Measurements from ENCODE around the gene ATF7. TPM values are rescaled to one million over a fixed set of nuclear protein-coding genes. Genes with fewer than 3 reads are reported as not detected.

The ATF7 gene
- total and polyA plus RNA-seq, 2 of the 13 experiments (the other 11 are each of a cell fraction or from before 2014, with no cell fraction given): 9.6 to 16.2 TPM

DNA sequence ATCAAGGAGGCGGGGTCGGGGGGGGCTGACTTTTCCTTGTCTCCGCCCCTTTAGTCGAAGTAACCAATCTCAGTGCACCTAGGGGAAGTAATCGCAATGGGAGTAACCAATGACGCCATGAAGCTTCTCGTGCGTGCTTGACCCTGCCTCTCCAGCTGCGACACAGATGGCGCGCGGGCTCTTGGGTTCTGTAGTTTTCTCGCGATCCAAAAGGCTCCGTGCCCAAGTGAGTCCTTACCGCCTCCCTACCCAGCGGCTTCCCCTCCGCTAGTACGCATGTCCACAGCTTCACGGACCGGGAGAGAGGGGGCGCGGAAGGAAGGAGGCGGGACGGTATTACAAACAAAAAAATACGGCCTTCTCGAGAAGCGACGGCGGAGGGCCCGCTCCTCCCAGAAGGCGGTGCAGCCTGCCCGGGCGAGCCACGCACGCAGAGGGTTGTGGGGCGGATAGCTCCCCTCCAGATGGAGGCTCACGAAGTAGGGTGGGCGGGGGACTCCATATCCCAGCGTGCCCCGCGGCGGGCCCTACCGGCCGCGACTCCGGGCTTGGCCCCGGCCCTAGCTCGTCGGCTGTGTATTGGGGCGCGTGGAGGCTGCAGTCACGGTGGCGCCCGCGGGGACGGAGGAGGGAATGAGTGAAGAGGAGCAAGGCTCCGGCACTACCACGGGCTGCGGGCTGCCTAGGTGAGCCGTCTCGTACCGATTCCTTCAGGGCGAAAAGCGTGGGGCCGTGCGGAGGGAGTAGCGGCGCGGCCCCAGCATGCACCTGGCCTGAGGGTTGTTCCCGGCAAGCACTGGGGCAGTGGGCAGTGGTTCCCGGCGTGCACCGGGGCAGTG is 125.2 kb downstream of the ATF7 start, which contains the start of gene TARBP2 (continued):
- TF ChIP-seq CEBPG (CRISPR knock-in tag; IDR thresholded peaks at IDR 0.05): no peak; the same call in 1 of the 2 replicates
- TF ChIP-seq, protein P1, sequence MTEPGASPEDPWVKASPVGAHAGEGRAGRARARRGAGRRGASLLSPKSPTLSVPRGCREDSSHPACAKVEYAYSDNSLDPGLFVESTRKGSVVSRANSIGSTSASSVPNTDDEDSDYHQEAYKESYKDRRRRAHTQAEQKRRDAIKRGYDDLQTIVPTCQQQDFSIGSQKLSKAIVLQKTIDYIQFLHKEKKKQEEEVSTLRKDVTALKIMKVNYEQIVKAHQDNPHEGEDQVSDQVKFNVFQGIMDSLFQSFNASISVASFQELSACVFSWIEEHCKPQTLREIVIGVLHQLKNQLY (CRISPR knock-in tag; IDR thresholded peaks at IDR 0.05): peak; percentile 30; the same call in 1 of the 2 replicates
- peak; percentile 93 for TF ChIP-seq ZNF883 (CRISPR knock-in tag; IDR thresholded peaks at IDR 0.05; ENCODE audit: not compliant biosample characterization)
- no peak for TF ChIP-seq ZNF577 (CRISPR knock-in tag; IDR thresholded peaks at IDR 0.05; ENCODE audit: borderline replicate concordance, low read depth)
- TF ChIP-seq JARID2 (CRISPR knock-in tag; IDR thresholded peaks at IDR 0.05; ENCODE audit: insufficient replicate concordance): no peak
- no peak for TF ChIP-seq SRSF4 (IDR thresholded peaks at IDR 0.05; ENCODE audit: low read depth, low read length, poor library complexity, severe bottlenecking)
- TF ChIP-seq KLF9 (CRISPR knock-in tag; IDR thresholded peaks at IDR 0.05; ENCODE audit: low read depth): no peak
- TF ChIP-seq ZNF768 (CRISPR knock-in tag; IDR thresholded peaks at IDR 0.05): peak; percentile 50; the same call in 1 of the 2 replicates
- no peak for TF ChIP-seq IKZF1 (IDR thresholded peaks at IDR 0.05)
- TF ChIP-seq, protein P2, sequence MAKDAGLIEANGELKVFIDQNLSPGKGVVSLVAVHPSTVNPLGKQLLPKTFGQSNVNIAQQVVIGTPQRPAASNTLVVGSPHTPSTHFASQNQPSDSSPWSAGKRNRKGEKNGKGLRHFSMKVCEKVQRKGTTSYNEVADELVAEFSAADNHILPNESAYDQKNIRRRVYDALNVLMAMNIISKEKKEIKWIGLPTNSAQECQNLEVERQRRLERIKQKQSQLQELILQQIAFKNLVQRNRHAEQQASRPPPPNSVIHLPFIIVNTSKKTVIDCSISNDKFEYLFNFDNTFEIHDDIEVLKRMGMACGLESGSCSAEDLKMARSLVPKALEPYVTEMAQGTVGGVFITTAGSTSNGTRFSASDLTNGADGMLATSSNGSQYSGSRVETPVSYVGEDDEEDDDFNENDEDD (CRISPR knock-in tag; IDR thresholded peaks at IDR 0.05; ENCODE audit: borderline replicate concordance): no peak
- TF ChIP-seq TFDP2 (CRISPR knock-in tag; IDR thresholded peaks at IDR 0.05): no peak
- no peak; the same call in 1 of the 2 replicates for TF ChIP-seq ARHGAP35 (CRISPR knock-in tag; IDR thresholded peaks at IDR 0.05; ENCODE audit: borderline replicate concordance)
- TF ChIP-seq, protein P3, sequence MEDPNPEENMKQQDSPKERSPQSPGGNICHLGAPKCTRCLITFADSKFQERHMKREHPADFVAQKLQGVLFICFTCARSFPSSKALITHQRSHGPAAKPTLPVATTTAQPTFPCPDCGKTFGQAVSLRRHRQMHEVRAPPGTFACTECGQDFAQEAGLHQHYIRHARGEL (CRISPR knock-in tag; IDR thresholded peaks at IDR 0.05): no peak
- no peak for TF ChIP-seq HMGA1 (CRISPR knock-in tag; conservative IDR thresholded peaks at IDR 0.05)
- no peak for TF ChIP-seq ZNF674 (CRISPR knock-in tag; IDR thresholded peaks at IDR 0.05; ENCODE audit: low read depth)
- 0 out of 2 replicates have a peak, but pooled peaks have one; percentile 29 for TF ChIP-seq ZFAT (CRISPR knock-in tag; conservative IDR thresholded peaks at IDR 0.05)
- TF ChIP-seq, protein P4, sequence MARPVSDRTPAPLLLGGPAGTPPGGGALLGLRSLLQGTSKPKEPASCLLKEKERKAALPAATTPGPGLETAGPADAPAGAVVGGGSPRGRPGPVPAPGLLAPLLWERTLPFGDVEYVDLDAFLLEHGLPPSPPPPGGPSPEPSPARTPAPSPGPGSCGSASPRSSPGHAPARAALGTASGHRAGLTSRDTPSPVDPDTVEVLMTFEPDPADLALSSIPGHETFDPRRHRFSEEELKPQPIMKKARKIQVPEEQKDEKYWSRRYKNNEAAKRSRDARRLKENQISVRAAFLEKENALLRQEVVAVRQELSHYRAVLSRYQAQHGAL (CRISPR knock-in tag; IDR thresholded peaks at IDR 0.05; ENCODE audit: not compliant biosample characterization): no peak
- TF ChIP-seq ZNF143 (CRISPR knock-in tag; IDR thresholded peaks at IDR 0.05): peak; percentile 92
- TF ChIP-seq ZNF720 (CRISPR knock-in tag; IDR thresholded peaks at IDR 0.05): no peak
- TF ChIP-seq MAFG (CRISPR knock-in tag; IDR thresholded peaks at IDR 0.05): no peak
- peak; percentile 45; the same call in 1 of the 2 replicates for TF ChIP-seq TBX2 (CRISPR knock-in tag; IDR thresholded peaks at IDR 0.05; ENCODE audit: borderline replicate concordance)
- TF ChIP-seq ELF4 (CRISPR knock-in tag; IDR thresholded peaks at IDR 0.05; ENCODE audit: borderline replicate concordance): no peak
- TF ChIP-seq SAFB2 (CRISPR knock-in tag; IDR thresholded peaks at IDR 0.05; ENCODE audit: borderline replicate concordance, low read depth): peak; percentile 93; the same call in 1 of the 2 replicates
- no peak for TF ChIP-seq PAF1 (CRISPR knock-in tag; IDR thresholded peaks at IDR 0.05)
- peak; percentile 71 for TF ChIP-seq CBFB (CRISPR knock-in tag; IDR thresholded peaks at IDR 0.05)
- TF ChIP-seq STAG1 (CRISPR knock-in tag; IDR thresholded peaks at IDR 0.05): no peak; the same call in 1 of the 2 replicates
- TF ChIP-seq SKI (IDR thresholded peaks at IDR 0.05; ENCODE audit: partially characterized antibody): no peak
- peak; percentile 85 for TF ChIP-seq TAF1 (CRISPR knock-in tag; IDR thresholded peaks at IDR 0.05)

All from HepG2 (cell line).